ENCODE results near the gene DHX32. TPM values are rescaled to one million over a fixed set of nuclear protein-coding genes. Genes with fewer than 3 reads are reported as not detected.
"Not testable (repeated sequence)": the region's sequence is repeated elsewhere in the genome, so short reads cannot be mapped to it uniquely, and the experiment has no call there.

Gene DHX32
- total RNA-seq, 1 donor from 2014 or later, result 33.2 TPM

DNA sequence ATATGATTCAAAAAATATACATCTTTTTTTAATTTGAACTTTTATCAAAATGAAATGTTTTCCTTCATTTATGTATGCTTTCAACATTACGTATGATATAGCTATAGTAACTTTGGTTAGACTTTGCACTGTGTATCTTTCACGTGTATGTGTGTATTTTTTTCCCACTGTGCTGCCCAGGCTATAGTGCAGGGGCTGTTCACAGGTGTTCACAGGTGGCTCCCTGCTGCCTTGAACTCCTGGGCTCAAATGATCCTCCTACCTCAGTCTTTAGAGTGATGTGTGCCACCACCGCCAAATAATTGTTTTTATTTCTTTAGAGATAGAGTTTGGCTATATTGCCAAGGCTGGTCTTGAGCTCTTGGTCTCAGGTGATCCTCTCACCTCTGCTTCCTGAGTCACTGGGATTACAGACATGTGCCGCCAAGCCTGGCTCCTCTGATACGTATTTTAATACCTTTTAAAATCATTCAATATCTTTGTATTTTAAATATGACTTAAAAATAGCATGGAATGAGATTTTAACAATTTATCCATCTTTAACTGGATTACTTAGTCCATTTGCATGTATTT is 44.3 kb upstream of the DHX32 start:
- DNase-seq (ENCODE audit: extremely low spot score, unreplicated experiment), result no peak
- no peak overlapping the region for H3K4me3 Mint-ChIP-seq
- no peaks in the 10 kb centered on the region for H3K9me3 Mint-ChIP-seq
- H3K27me3 Mint-ChIP-seq, result no peaks in the 10 kb centered on the region
- TF ChIP-seq, protein P1, sequence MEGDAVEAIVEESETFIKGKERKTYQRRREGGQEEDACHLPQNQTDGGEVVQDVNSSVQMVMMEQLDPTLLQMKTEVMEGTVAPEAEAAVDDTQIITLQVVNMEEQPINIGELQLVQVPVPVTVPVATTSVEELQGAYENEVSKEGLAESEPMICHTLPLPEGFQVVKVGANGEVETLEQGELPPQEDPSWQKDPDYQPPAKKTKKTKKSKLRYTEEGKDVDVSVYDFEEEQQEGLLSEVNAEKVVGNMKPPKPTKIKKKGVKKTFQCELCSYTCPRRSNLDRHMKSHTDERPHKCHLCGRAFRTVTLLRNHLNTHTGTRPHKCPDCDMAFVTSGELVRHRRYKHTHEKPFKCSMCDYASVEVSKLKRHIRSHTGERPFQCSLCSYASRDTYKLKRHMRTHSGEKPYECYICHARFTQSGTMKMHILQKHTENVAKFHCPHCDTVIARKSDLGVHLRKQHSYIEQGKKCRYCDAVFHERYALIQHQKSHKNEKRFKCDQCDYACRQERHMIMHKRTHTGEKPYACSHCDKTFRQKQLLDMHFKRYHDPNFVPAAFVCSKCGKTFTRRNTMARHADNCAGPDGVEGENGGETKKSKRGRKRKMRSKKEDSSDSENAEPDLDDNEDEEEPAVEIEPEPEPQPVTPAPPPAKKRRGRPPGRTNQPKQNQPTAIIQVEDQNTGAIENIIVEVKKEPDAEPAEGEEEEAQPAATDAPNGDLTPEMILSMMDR (conservative IDR thresholded peaks at IDR 0.05), result no peak
- no peak overlapping the region for H3K27ac Mint-ChIP-seq
- H3K36me3 Mint-ChIP-seq, result no peaks in the 10 kb centered on the region
- no peaks in the 10 kb centered on the region for H3K4me1 Mint-ChIP-seq (ENCODE audit: unreplicated experiment)

DNA sequence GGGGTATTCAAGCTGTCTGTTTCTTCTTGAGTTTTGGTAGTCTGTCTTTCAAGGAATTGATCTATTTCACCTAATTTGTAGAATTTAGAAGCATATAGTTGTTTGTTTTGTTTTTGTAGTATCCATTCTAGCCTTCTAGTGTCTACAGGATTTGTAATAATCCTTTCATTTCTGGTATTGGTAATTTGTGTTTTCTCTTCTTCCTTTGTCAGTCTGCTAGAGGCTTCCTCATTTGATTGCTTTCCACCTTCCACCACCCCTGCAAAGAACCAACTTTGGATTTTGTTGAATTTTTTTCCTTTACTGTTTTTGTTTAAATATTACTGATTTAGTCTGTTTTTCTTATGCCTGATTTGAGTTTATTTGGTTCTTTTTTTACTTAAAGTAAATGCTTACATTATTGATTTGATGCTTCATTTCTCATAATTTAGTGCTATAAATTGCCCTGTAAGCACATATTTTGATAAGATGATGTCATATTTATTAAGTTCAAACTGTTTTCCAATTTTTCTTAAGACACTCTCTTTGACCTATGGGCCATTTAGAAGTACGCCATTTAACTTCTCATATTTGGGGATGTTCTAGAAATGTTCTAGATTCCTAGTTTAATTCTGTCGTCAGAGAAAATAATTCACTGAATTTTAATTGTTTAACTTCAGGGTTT is 40.7 kb upstream of the DHX32 start:
- H3K4me1 Mint-ChIP-seq (ENCODE audit: unreplicated experiment); DNase-seq (ENCODE audit: extremely low spot score, unreplicated experiment); H3K27me3 Mint-ChIP-seq; H3K36me3 Mint-ChIP-seq; H3K4me3 Mint-ChIP-seq; H3K9me3 Mint-ChIP-seq; H3K27ac Mint-ChIP-seq: not testable (repeated sequence)

DNA sequence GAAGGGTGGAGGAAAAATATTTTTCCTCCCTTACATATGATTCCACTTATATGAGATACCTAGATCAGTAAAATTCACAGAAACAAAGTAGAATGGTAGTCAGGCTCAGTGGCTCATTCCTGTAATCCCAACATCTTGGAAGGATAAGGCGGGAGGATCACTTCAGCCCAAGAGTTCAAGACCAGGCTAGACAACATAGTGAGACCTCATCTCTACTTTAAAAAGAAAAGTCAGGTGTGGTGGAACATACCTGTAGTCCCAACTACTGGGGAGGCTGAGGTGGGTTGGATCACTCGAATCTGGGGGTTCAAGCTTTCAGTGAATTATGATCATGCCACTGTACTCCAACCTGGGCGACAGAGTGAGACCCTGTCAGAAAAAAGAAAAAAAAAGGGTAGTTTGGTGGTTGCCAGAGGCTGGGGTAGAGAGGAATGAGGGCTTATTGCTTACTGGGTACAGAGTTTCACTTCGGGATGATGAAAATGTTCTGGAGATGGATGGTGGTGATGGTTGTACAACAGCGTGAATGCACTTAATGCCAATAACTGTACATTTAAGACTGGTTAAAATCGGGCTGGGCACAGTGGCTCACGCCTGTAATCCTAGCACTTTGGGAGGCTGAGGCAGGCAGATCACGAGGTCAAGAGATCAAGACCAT is 36.7 kb upstream of the DHX32 start:
- not testable (repeated sequence) for H3K4me3 Mint-ChIP-seq; H3K9me3 Mint-ChIP-seq; DNase-seq (ENCODE audit: extremely low spot score, unreplicated experiment); H3K27me3 Mint-ChIP-seq; H3K27ac Mint-ChIP-seq; H3K36me3 Mint-ChIP-seq; H3K4me1 Mint-ChIP-seq (ENCODE audit: unreplicated experiment)

GRCh38 chr10:125916977-125917376 is 35.9 kb upstream of the DHX32 start:
- TF ChIP-seq, protein P1 (conservative IDR thresholded peaks at IDR 0.05), result no peak
- Mint-ChIP-seq H3K4me1 (ENCODE audit: unreplicated experiment) (no peaks in the 10 kb centered on the region), H3K27me3 (no peaks in the 10 kb centered on the region), H3K9me3 (no peaks in the 10 kb centered on the region), H3K4me3 (no peak overlapping the region), H3K36me3 (peaks cover 3% of the 10 kb centered on the region), H3K27ac (peak overlapping the region; percentile 67)
- no peak for DNase-seq (ENCODE audit: extremely low spot score, unreplicated experiment)

- peaks cover 13% of the 10 kb centered on the region for H3K36me3 Mint-ChIP-seq
- not testable (repeated sequence) for H3K27ac Mint-ChIP-seq; H3K27me3 Mint-ChIP-seq; DNase-seq (ENCODE audit: extremely low spot score, unreplicated experiment); H3K9me3 Mint-ChIP-seq; H3K4me1 Mint-ChIP-seq (ENCODE audit: unreplicated experiment); H3K4me3 Mint-ChIP-seq
Observed at GRCh38 chr10:125913277-125913676, 32.2 kb upstream of the DHX32 start.

- TF ChIP-seq, protein P1 (conservative IDR thresholded peaks at IDR 0.05), result no peak
- DNase-seq (ENCODE audit: extremely low spot score, unreplicated experiment), result no peak
- Mint-ChIP-seq H3K9me3 (no peaks in the 10 kb centered on the region), H3K4me1 (ENCODE audit: unreplicated experiment) (peaks cover 5% of the 10 kb centered on the region), H3K27ac (peak overlapping the region; percentile 48), H3K27me3 (no peaks in the 10 kb centered on the region), H3K36me3 (peaks cover 17% of the 10 kb centered on the region), H3K4me3 (peak overlapping the region; percentile 8)
Observed at GRCh38 chr10:125911990-125912389, 30.9 kb upstream of the DHX32 start.

- Mint-ChIP-seq H3K4me3 (peak overlapping the region; percentile 25), H3K27me3 (no peaks in the 10 kb centered on the region), H3K27ac (no peak overlapping the region), H3K36me3 (peaks cover 15% of the 10 kb centered on the region), H3K9me3 (no peaks in the 10 kb centered on the region), H3K4me1 (ENCODE audit: unreplicated experiment) (peaks cover 5% of the 10 kb centered on the region)
- TF ChIP-seq, protein P1 (conservative IDR thresholded peaks at IDR 0.05), result no peak
- DNase-seq (ENCODE audit: extremely low spot score, unreplicated experiment), result no peak
Observed at GRCh38 chr10:125911145-125911544, 30.1 kb upstream of the DHX32 start.

- not testable (repeated sequence) for H3K9me3 Mint-ChIP-seq; DNase-seq (ENCODE audit: extremely low spot score, unreplicated experiment); H3K27me3 Mint-ChIP-seq; H3K4me3 Mint-ChIP-seq; H3K27ac Mint-ChIP-seq; H3K4me1 Mint-ChIP-seq (ENCODE audit: unreplicated experiment)
- peaks cover 15% of the 10 kb centered on the region for H3K36me3 Mint-ChIP-seq
Observed at GRCh38 chr10:125909491-125909890, 28.4 kb upstream of the DHX32 start.

GRCh38 chr10:125908813-125909212 is 27.7 kb upstream of the DHX32 start:
- DNase-seq (ENCODE audit: extremely low spot score, unreplicated experiment); H3K9me3 Mint-ChIP-seq; H3K4me1 Mint-ChIP-seq (ENCODE audit: unreplicated experiment); H3K4me3 Mint-ChIP-seq; H3K27ac Mint-ChIP-seq; H3K27me3 Mint-ChIP-seq: not testable (repeated sequence)
- peaks cover 15% of the 10 kb centered on the region for H3K36me3 Mint-ChIP-seq

GRCh38 chr10:125907598-125907997 is 26.5 kb upstream of the DHX32 start:
- not testable (repeated sequence) for H3K27me3 Mint-ChIP-seq; DNase-seq (ENCODE audit: extremely low spot score, unreplicated experiment); H3K4me3 Mint-ChIP-seq; H3K27ac Mint-ChIP-seq; H3K4me1 Mint-ChIP-seq (ENCODE audit: unreplicated experiment); H3K9me3 Mint-ChIP-seq
- H3K36me3 Mint-ChIP-seq, result peaks cover 15% of the 10 kb centered on the region
